Large intestine (tissue), 3 donors: ENCODE results near the gene PNPO. TPM values are rescaled to one million over a fixed set of nuclear protein-coding genes. Genes with fewer than 3 reads are reported as not detected.
"Not testable (repeated sequence)": the region's sequence is repeated elsewhere in the genome, so short reads cannot be mapped to it uniquely, and the experiment has no call there.

Experiments
- DNase-seq, 2 donors: peaks; one replicate each; pipeline versions ENCODE4 v3.0.0 to v3.0.0-alpha.2; 2013
- H3K27ac ChIP-seq: one replicate; pipeline ENCODE4 v1.5.1; 2013; ENCODE audit warnings: low read length
- H3K27me3 ChIP-seq: 2 replicates; pipeline ENCODE4 v1.6.1; 2013; ENCODE audit warnings: low read length; ENCODE audit not compliant: control insufficient read depth, insufficient read depth
- H3K36me3 ChIP-seq: 2 replicates; pipeline ENCODE4 v1.6.1; 2013; ENCODE audit warnings: low read length; ENCODE audit not compliant: control insufficient read depth, insufficient read depth
- H3K4me1 ChIP-seq: one replicate; pipeline ENCODE4 v1.6.1; 2013; ENCODE audit warnings: low read length; ENCODE audit not compliant: control insufficient read depth, insufficient read depth
- H3K4me3 ChIP-seq: one replicate; pipeline ENCODE4 v1.5.1; 2013; ENCODE audit warnings: low read length
- H3K9me3 ChIP-seq: one replicate; pipeline ENCODE4 v1.6.1; 2013; ENCODE audit warnings: mild to moderate bottlenecking, low read depth, low read length, moderate library complexity; ENCODE audit not compliant: control insufficient read depth
- WGBS: methylation state at CpG from one replicate; pipeline ENCODE4 v1.1.5; 2013; ENCODE audit warnings: low lambda C conversion rate; ENCODE audit not compliant: insufficient coverage; 5-methylcytosine and 5-hydroxymethylcytosine counted together
- polyA plus RNA-seq: library from polyadenylated mRNA; unstranded; fragments of 120-200 nt; gene quantifications from one replicate; pipeline ENCODE4 v1.2.1, GENCODE V29; 2013

Gene PNPO
- polyA plus RNA-seq, 1 donor, result 38.7 TPM

DNA sequence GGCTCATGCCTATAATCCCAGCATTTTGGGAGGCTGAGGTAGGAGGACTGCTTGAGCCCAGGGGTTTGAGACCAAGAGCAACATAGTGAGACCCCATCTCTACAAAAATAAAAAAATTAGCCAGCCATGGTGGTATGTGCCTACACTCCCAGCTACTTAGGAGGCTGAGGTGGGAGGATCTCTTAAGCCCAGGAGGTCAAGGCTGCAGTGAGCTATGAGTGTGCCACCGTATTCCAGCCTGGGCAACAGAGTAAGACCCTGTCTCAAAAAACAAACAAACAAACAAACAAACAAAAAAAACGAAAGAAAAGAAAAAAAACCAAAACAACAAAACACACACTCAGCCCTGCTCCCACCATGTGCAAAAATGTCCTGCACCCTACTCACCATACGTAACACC lies 5.9 kb upstream of the PNPO start:
- H3K9me3 ChIP-seq, H3K4me3 ChIP-seq, DNase-seq, H3K4me1 ChIP-seq, H3K27ac ChIP-seq, H3K27me3 ChIP-seq, H3K36me3 ChIP-seq: not testable (repeated sequence)
- WGBS, result 100% methylated on average over 1 of the region's 3 CpGs

DNA sequence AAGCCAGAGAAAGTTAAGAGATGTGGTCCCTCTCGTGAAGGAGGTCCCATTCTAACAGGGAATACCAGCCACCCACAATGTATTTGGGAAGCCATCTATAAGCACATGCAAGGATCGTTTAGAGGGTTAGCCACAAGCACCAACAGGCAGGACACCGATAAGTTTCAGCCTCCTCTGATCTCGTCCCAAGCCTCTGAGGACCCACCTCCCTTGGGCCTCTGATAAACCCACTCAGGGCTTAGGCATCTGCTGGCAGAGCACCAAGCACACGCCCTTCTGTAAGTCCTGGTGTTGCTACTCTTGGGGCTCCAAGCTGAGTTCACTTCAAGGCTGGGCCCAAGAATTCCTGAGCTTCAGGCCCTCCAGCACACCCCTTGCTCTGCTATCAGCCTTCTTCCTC lies 5.4 kb upstream of the PNPO start:
- peak in 1 of 2 donors; percentile 43 for DNase-seq
- no CpG with 5 or more reads among the region's 5 CpGs for WGBS
- Histone ChIP-seq H3K9me3 (no peaks in the 10 kb centered on the region), H3K4me1 (peaks cover 3% of the 10 kb centered on the region), H3K27me3 (no peaks in the 10 kb centered on the region), H3K36me3 (no peaks in the 10 kb centered on the region), H3K27ac (no peak overlapping the region), H3K4me3 (no peak overlapping the region)

DNA sequence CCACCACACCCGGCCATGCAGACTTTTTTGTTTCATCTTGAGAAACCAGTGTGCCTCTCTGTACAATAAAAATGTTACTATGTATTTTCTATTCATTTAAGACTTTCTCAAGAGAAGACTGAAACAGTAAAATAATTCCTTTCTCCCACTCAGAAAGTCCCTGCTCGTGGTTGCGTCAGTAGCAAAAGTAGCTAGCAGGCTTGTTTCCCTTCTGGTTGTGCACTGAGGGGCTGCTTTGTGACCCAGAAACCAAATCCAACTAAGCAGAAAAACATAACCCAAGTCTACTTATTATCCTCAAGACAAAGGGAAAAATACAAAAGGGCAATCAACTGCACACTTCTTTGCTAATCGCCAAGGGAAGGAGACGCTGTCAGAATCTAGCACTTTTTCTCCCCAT lies 3.4 kb upstream of the PNPO start:
- WGBS, result no CpG with 5 or more reads among the region's 5 CpGs
- H3K4me3 ChIP-seq, result no peak overlapping the region
- no peak for DNase-seq
- H3K4me1 ChIP-seq, result peaks cover 11% of the 10 kb centered on the region
- no peaks in the 10 kb centered on the region for H3K36me3 ChIP-seq
- no peaks in the 10 kb centered on the region for H3K27me3 ChIP-seq
- no peak overlapping the region for H3K27ac ChIP-seq
- H3K9me3 ChIP-seq, result no peaks in the 10 kb centered on the region

DNA sequence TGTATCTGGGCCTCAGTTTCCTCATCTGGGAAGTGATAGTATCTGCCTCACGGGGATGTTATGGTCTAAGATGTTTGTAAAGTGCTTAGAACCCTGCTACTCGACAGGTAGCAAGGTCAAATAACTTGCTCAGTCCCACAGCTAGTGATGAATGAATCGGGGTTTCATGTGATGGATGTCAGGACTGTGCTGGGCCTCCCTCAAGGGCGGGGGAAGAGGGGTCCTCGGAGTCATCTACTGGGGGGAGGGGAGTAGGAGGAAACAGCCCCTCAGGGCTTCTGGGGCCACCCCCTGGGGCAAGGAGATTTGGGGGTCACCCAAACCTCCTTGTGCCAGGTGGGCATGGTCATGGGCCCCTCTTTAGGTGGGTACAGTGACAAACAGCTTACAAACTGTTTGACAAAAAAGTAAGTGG lies 732 bp downstream of the PNPO start:
- H3K27ac ChIP-seq, result peak overlapping the region; percentile 79
- no peaks in the 10 kb centered on the region for H3K9me3 ChIP-seq
- H3K36me3 ChIP-seq, result peaks cover 22% of the 10 kb centered on the region
- no peak for DNase-seq
- no peaks in the 10 kb centered on the region for H3K27me3 ChIP-seq
- no CpG with 5 or more reads among the region's 5 CpGs for WGBS
- H3K4me1 ChIP-seq, result peaks cover 24% of the 10 kb centered on the region
- peak overlapping the region; percentile 66 for H3K4me3 ChIP-seq

DNA sequence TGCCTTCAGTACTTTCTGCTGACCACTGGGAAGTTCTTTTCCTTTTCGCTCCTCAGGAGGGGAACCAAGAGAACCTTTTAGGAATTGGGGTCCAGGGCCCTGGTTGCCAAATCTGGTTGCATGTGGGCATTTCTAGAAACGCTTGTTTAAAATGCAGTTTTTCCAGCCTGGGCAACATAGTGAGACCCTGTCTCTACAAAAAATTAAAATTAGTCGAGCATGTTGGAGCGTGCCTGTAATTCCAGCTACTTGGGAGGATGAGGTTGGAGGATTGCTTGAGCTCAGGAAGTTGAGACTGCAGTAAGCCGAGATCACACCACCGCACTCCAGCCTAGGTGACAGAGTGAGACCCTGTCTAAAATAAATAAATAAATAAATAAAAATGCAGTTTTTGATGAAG lies 1.2 kb downstream of the PNPO start:
- Histone ChIP-seq H3K4me1 (peaks cover 26% of the 10 kb centered on the region), H3K4me3 (peak overlapping the region; percentile 66), H3K36me3 (peaks cover 22% of the 10 kb centered on the region), H3K9me3 (no peaks in the 10 kb centered on the region), H3K27me3 (no peaks in the 10 kb centered on the region), H3K27ac (peak overlapping the region; percentile 79)
- WGBS, result 80% methylated on average over 1 of the region's 6 CpGs
- DNase-seq, result no peak

- no peak overlapping the region for H3K4me3 ChIP-seq
- H3K9me3 ChIP-seq, result no peaks in the 10 kb centered on the region
- no peak for DNase-seq
- no peak overlapping the region for H3K27ac ChIP-seq
- peaks cover 50% of the 10 kb centered on the region for H3K4me1 ChIP-seq
- H3K27me3 ChIP-seq, result no peaks in the 10 kb centered on the region
- no CpG with 5 or more reads among the region's 8 CpGs for WGBS
- peaks cover 35% of the 10 kb centered on the region for H3K36me3 ChIP-seq
Observed at GRCh38 chr17:47945080-47945479, 3.7 kb downstream of the PNPO start.

- Histone ChIP-seq H3K4me1 (peaks cover 55% of the 10 kb centered on the region), H3K27ac (peak overlapping the region; percentile 7), H3K9me3 (no peaks in the 10 kb centered on the region), H3K27me3 (no peaks in the 10 kb centered on the region), H3K4me3 (no peak overlapping the region), H3K36me3 (peaks cover 40% of the 10 kb centered on the region)
- DNase-seq, result no peak
- WGBS, result no CpG with 5 or more reads among the region's 10 CpGs
Observed at GRCh38 chr17:47945529-47946508, 4.4 kb downstream of the PNPO start.

- peaks cover 58% of the 10 kb centered on the region for H3K4me1 ChIP-seq
- no CpG with 5 or more reads among the region's 6 CpGs for WGBS
- no peak for DNase-seq
- H3K4me3 ChIP-seq, result no peak overlapping the region
- no peaks in the 10 kb centered on the region for H3K27me3 ChIP-seq
- H3K27ac ChIP-seq, result peak overlapping the region; percentile 7
- H3K36me3 ChIP-seq, result peaks cover 45% of the 10 kb centered on the region
- no peaks in the 10 kb centered on the region for H3K9me3 ChIP-seq
Observed at GRCh38 chr17:47946516-47946915, 5.1 kb downstream of the PNPO start.

GRCh38 chr17:47946929-47947397 lies 5.6 kb downstream of the PNPO start:
- Histone ChIP-seq H3K27ac (peak overlapping the region; percentile 73), H3K4me1 (peaks cover 63% of the 10 kb centered on the region), H3K4me3 (no peak overlapping the region), H3K9me3 (no peaks in the 10 kb centered on the region), H3K27me3 (no peaks in the 10 kb centered on the region), H3K36me3 (peaks cover 49% of the 10 kb centered on the region)
- peak; percentile 89 to 93 for DNase-seq
- no CpG with 5 or more reads among the region's 2 CpGs for WGBS

GRCh38 chr17:47948706-47949196 lies 7.4 kb downstream of the PNPO start:
- DNase-seq, result no peak
- WGBS, result no CpG with 5 or more reads among the region's 5 CpGs
- H3K36me3 ChIP-seq, result peaks cover 58% of the 10 kb centered on the region
- H3K4me3 ChIP-seq, result no peak overlapping the region
- H3K27ac ChIP-seq, result peak overlapping the region; percentile 99
- peaks cover 64% of the 10 kb centered on the region for H3K4me1 ChIP-seq
- no peaks in the 10 kb centered on the region for H3K9me3 ChIP-seq
- no peaks in the 10 kb centered on the region for H3K27me3 ChIP-seq
